ENCODE data around the gene RERE. TPM values are rescaled to one million over a fixed set of nuclear protein-coding genes. Genes with fewer than 3 reads are reported as not detected.
"Not testable (repeated sequence)": the region's sequence is repeated elsewhere in the genome, so short reads cannot be mapped to it uniquely, and the experiment has no call there.

The RERE gene
- total RNA-seq, 1 donor from 2014 or later: 114 TPM

DNA sequence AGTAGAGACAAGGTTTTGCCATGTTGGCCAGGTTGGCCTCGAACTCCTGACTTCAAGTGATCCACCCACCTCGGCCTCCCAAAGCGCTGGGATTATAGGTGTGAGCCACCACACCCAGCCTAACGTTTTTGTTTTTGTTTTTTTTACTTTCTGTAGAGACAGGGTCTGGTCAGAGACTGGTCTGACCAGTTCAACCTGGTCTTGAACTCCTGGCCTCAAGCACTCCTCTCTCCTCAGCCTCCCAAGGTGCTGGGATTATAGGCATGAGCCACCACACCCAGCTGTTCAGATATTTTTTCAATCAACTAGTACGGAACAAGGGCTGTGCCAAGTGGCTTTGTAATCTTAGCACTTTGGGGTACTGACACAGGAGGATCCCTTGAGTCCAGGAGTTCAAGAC, 209.5 kb downstream of the RERE start:
- intact Hi-C loops (cut with DNase I): no loop called here
- DNase-seq (no peak), ATAC-seq (ENCODE audit: poor library complexity) (no peak)

DNA sequence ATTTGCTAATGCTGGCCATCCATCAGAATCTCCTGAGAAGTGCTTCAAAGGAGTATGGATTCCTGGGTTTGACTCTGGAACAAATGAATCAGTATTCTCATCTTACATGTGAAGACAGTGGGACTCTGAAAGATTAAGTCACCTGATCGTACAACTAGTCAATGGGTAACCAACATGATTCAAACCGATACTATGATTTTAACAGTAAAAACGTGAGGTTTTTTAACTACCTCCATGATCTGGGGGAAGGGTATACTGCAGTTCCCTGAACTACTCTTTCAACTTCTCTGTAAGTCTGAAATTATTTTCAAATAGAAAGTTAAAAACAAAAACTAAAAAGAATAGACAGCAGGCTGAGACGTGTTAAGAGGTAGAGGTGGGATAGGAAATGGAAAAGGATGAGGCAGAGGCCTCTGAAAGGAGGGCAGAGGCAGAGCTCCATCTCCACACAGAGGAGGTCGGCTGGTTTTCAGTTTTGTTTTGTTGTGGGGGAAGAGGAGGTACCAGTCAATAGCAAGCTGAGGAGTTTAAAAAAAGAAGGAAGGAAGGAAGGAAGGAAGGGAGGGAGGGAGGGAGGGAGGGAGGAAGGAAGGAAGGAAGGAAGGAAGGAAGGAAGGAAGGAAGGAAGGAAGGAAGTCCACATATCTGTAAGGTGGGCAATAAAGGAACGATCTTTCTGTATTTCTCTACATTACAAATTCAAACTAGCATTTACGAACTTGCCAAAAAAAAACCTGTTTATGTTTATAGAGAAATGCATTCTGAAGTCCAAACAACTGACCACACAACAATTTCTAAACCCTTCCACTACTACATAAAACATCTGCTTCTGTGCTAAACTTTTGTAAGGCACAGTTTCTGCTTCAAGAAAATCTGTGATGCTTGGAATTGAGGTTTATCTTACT, 213.1 kb downstream of the RERE start:
- ATAC-seq (ENCODE audit: poor library complexity) (no peak), DNase-seq (no peak)
- intact Hi-C loops (cut with DNase I): no loop called here

DNA sequence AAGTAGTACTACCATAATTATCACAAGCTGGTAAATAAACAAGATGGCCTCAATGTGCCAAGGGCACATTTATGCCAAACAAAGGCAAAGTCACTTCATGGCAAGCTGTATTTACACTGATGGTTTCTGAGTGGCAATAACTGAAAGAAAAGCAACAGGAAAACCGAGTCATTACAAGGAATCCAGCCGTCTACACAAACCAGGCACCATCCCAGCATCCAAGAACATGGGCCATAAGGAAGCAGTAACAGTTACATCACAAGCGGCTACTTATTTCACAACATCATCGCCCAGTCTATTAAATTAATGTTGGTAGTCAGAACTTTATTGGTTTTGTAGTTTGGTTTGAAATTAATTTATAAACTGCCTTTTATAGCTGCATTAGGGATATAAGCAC, 214.2 kb downstream of the RERE start:
- ATAC-seq (ENCODE audit: poor library complexity) (no peak), DNase-seq (no peak)

DNA sequence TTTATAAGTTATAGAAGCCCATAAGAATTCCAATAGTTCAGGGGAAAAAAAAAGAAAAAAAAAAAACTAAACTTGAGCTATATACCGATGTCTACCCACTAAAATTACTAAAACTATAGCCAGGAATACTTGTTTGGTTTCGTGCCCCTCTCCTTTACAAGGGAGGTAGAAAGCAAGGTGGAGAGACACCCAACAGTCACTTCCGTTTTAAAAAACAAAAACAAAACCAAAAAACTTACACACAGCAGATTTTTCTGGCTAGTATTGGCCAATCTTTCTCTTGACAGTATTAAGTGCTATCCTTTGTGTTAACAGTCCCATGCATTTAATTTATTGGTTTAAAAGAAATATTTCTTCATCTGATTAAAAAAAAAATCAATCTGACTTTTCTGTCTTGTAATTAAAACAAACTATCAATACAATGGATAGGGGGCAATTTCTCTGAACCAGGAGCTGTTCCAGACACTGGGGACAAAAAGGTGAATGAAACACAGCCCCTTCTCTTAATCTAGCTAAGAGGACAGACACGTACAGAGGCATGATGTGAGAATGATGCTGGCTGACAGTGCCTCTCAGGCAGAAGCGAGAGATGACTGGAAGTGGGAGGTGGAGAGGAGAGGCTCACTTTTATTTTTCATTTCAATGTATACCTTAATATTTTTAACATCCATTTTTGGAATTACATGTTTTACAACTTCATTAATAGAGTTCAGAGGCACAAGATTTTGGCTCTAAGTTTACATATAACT, 214.8 kb downstream of the RERE start:
- ATAC-seq (ENCODE audit: poor library complexity) (no peak), DNase-seq (no peak)
- intact Hi-C loops (cut with DNase I): no loop called here

More for the DNA sequence above, 214.2 kb downstream of the RERE start:
- intact Hi-C loops (cut with DNase I): no loop called here

- ATAC-seq (ENCODE audit: poor library complexity) (no peak), DNase-seq (no peak)
- intact Hi-C loops (cut with DNase I): no loop called here
These were observed 217.1 kb downstream of the RERE start for GRCh38 chr1:8600336-8600735.

- DNase-seq (no peak), ATAC-seq (ENCODE audit: poor library complexity) (no peak)
- intact Hi-C loops (cut with DNase I): no loop called here
These were observed 217.7 kb downstream of the RERE start for GRCh38 chr1:8599646-8600212.

GRCh38 chr1:8598783-8599182, 218.7 kb downstream of the RERE start:
- intact Hi-C loops (cut with DNase I): no loop called here
- ATAC-seq (ENCODE audit: poor library complexity) (peak; percentile 61), DNase-seq (no peak)

- DNase-seq (no peak), ATAC-seq (ENCODE audit: poor library complexity) (peak; percentile 91)
- intact Hi-C loops (cut with DNase I): no loop called here
These were observed 219.2 kb downstream of the RERE start for GRCh38 chr1:8598060-8598724.

GRCh38 chr1:8597455-8597854, 220.0 kb downstream of the RERE start:
- DNase-seq (no peak), ATAC-seq (ENCODE audit: poor library complexity) (no peak)
- intact Hi-C loops (cut with DNase I): no loop called here

DNA sequence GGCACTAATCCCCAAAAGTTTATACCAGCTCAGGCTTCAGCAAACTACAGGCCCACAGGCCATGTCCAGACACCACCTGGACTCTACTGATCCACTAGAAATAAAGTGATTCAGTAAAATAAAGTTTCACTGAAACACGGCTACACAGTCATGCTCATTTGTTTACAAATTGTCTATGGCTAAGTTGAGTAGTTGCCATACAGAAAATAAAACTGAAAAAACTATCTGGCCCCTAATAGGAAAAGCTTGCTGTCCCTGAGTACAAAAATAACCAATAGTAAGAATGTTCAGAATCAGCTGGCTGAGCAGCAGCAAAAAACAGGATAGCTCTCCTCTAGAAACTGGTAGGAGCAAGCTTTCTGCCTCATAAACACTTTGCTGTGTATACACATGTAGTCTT, 221.5 kb downstream of the RERE start:
- intact Hi-C loops (cut with DNase I): no loop called here
- ATAC-seq (ENCODE audit: poor library complexity): no peak
- no peak for DNase-seq

DNA sequence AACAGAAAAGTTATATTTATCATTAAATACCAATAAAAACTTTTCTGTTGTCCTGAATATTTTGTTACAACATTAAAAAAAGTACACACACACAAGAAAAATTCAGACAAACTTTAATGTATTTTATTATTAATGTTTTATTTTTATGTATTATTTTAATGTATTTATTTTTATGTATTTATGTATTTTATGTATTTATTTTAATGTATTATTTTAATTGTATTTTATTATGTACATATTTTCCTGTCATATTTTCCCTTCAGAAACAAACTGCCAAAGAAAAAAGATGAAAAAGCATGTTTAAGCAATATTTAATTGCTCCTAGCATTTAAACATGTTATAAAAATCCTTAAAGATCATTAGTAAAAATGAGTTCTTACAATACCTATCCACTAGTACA, 222.1 kb downstream of the RERE start:
- no peak for ATAC-seq (ENCODE audit: poor library complexity)
- intact Hi-C loops (cut with DNase I): no loop called here
- DNase-seq: no peak

- intact Hi-C loops (cut with DNase I); DNase-seq; ATAC-seq (ENCODE audit: poor library complexity): not testable (repeated sequence)
These were observed 224.1 kb downstream of the RERE start for GRCh38 chr1:8593292-8593691.

DNA sequence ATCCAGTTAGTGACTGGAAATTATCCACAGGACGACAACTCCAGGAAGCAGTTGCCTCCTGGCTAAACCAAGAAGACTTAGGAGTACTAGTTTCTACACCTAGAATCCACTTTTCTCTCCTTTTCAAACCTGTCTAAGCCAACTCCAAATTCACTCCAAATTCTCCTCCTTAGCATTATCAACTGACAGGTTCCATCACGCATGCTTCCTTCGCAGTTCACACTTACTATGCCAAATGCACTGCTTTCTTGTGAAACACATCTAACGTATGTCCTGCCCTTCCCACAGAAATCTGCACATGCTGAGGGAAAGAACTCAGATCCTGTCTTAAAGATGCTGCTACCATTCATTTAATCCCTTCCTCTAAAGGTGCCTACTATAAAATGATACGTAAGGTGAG, 225.9 kb downstream of the RERE start:
- no peak for DNase-seq
- intact Hi-C loops (cut with DNase I): no loop called here
- ATAC-seq (ENCODE audit: poor library complexity): no peak

- intact Hi-C loops (cut with DNase I): no loop called here
- DNase-seq (no peak), ATAC-seq (ENCODE audit: poor library complexity) (peak; percentile 63)
These were observed 226.6 kb downstream of the RERE start for GRCh38 chr1:8590721-8591351.

DNA sequence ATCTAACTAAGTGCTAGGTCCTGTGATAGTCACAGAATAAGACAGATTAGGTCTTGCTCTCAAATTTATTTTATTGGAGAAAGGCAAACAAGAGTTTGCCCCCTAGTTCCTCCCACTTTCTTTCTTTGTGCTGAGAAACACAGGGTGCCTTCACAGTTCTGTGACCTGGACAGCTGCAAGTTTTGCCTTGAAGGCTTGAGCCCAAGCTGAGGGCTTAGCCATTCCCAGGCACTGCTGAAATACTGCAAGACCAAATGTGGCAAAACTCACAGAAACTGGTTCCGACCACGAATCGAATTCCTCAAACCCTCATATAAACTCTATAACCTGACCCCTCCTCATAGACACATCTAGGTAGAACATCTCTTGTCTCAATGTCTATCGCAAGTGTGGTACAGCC, 227.9 kb downstream of the RERE start:
- intact Hi-C loops (cut with DNase I): no loop called here
- no peak for ATAC-seq (ENCODE audit: poor library complexity)

GRCh38 chr1:8587784-8588183, 229.7 kb downstream of the RERE start:
- intact Hi-C loops (cut with DNase I): no loop called here
- DNase-seq: no peak
- no peak for ATAC-seq (ENCODE audit: poor library complexity)

More for the DNA sequence above, 227.9 kb downstream of the RERE start:
- DNase-seq: no peak

DNA sequence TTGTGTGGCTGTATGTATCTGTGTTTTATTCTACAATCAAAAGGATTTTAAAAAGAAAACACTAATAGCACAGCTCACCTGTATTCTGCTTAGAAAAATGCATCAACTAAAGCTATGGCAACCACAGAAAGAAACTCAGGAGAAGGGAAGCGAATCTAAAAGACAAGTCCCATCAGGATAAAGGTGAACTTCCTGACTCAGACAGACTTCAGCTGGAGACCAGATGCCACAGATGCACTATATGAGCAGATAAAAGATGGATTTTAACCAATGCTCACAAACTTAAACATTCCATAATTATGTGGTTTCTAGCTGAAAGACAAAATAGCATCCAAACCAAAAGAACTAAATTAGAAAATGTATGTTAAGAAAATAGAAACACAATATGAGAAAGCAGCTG, 231.0 kb downstream of the RERE start:
- DNase-seq (no peak), ATAC-seq (ENCODE audit: poor library complexity) (no peak)
- intact Hi-C loops (cut with DNase I): no loop called here

GRCh38 chr1:8584316-8584715, 233.1 kb downstream of the RERE start:
- DNase-seq (no peak), ATAC-seq (ENCODE audit: poor library complexity) (no peak)
- intact Hi-C loops (cut with DNase I): no loop called here

DNA sequence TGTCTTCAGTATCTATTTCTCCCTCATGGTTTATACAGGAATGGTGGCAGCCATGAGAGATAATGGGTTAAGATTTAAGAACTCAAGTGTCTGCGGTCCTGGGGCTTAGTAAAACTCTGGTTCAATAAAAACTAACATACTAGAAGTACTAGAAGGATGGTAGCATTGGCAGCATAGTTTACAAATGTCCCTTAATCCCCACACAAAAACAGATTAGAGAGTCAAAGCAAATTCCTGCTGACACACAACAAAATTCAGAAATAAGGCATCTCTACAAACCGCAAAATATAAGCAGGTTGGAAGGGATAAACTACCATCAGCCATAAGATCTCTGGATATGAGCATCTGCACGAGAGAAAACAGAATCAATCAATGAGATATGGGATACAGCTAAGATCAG, 234.4 kb downstream of the RERE start:
- DNase-seq (no peak), ATAC-seq (ENCODE audit: poor library complexity) (no peak)
- intact Hi-C loops (cut with DNase I): no loop called here
